ENCODE measurements around the gene PHF12. TPM values are rescaled to one million over a fixed set of nuclear protein-coding genes. Genes with fewer than 3 reads are reported as not detected.

Gene PHF12
- total RNA-seq, 6 experiments from 2014 or later = 26.4 to 33.6 (median 29.8) TPM

DNA sequence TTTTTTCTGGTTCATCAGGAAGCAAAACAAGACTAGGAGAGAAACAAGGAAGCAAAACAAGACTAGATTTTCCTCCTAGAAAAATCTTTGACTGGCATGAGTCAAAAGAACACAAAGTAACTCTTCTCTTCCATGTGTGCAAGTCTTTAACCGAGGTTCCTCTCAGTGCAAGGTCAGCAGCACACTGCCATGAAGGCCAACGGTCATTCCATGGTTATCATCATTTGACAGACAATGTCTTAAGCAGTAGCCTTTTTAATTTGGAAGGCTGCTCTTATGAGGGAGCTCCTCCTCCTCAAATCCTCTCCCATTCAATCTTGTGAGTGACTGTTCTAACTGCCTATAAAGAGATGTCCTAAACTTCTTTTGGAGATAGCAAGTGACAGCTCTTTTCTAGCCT is 33.0 kb downstream of the PHF12 start:
- Mint-ChIP-seq H3K27me3 (ENCODE audit: insufficient read depth) (no peaks in the 10 kb centered on the region), H3K9me3 (peaks cover 4% of the 10 kb centered on the region; the same call in 1 of the 2 replicates), H3K36me3 (ENCODE audit: low read depth) (peaks cover 66% of the 10 kb centered on the region), H3K4me1 (ENCODE audit: low read depth) (peaks cover 17% of the 10 kb centered on the region), H3K27ac (no peak overlapping the region), H3K4me3 (no peak overlapping the region)
- DNase-seq = no peak
- TF ChIP-seq, protein P1, sequence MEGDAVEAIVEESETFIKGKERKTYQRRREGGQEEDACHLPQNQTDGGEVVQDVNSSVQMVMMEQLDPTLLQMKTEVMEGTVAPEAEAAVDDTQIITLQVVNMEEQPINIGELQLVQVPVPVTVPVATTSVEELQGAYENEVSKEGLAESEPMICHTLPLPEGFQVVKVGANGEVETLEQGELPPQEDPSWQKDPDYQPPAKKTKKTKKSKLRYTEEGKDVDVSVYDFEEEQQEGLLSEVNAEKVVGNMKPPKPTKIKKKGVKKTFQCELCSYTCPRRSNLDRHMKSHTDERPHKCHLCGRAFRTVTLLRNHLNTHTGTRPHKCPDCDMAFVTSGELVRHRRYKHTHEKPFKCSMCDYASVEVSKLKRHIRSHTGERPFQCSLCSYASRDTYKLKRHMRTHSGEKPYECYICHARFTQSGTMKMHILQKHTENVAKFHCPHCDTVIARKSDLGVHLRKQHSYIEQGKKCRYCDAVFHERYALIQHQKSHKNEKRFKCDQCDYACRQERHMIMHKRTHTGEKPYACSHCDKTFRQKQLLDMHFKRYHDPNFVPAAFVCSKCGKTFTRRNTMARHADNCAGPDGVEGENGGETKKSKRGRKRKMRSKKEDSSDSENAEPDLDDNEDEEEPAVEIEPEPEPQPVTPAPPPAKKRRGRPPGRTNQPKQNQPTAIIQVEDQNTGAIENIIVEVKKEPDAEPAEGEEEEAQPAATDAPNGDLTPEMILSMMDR (IDR thresholded peaks at IDR 0.05) = no peak

DNA sequence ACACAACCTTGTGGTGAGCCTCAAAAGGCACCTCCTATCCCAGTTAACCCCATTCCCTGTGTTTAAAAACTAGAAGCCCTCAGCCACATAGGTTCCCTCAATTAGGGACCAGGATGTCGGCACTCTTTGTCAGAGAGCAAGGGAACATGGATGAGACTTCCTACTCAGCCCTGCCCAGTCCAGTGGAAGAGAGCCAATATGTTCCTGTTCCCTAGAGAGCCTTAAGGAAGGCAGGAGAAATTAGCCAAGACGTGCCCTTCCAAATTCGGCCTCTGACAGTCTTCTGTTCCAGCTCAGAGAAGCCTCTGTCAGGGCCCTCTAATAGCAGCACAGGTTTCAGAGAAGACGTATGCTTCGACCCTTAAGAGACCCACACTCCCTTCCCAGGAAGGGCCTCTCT is 33.9 kb downstream of the PHF12 start:
- Mint-ChIP-seq H3K27ac (peak overlapping the region; percentile 33; the same call in 1 of the 2 replicates), H3K27me3 (ENCODE audit: insufficient read depth) (no peaks in the 10 kb centered on the region; the same call in 1 of the 2 replicates), H3K9me3 (peaks cover 4% of the 10 kb centered on the region; the same call in 1 of the 2 replicates), H3K4me3 (no peak overlapping the region), H3K36me3 (ENCODE audit: low read depth) (peaks cover 59% of the 10 kb centered on the region), H3K4me1 (ENCODE audit: low read depth) (peaks cover 17% of the 10 kb centered on the region)
- TF ChIP-seq, protein P1 (IDR thresholded peaks at IDR 0.05) = no peak
- DNase-seq = no peak

DNA sequence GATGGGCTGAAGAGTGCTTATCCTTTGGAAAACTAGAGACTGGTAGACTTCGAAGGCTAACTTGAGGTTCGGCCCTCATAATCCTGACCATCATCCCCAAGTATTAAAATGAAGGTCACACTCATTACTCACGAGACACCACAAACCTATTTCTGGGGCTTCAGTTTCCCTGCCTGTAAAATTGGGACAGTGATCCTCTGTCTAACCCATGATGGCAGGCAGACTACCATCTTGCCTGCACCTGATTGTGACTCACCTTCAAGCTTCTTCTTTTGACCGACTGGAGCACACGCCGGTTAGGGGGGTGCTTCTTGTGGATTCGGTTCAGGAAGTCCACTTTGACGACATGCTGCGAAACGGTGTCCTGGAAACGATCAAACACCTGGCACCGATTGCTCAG is 34.3 kb downstream of the PHF12 start:
- Mint-ChIP-seq H3K9me3 (peaks cover 4% of the 10 kb centered on the region; the same call in 1 of the 2 replicates), H3K27me3 (ENCODE audit: insufficient read depth) (no peaks in the 10 kb centered on the region; the same call in 1 of the 2 replicates), H3K4me3 (no peak overlapping the region), H3K36me3 (ENCODE audit: low read depth) (peaks cover 58% of the 10 kb centered on the region), H3K4me1 (ENCODE audit: low read depth) (peaks cover 17% of the 10 kb centered on the region), H3K27ac (peak overlapping the region; percentile 33; the same call in 1 of the 2 replicates)
- TF ChIP-seq, protein P1 (IDR thresholded peaks at IDR 0.05) = no peak
- no peak for DNase-seq

DNA sequence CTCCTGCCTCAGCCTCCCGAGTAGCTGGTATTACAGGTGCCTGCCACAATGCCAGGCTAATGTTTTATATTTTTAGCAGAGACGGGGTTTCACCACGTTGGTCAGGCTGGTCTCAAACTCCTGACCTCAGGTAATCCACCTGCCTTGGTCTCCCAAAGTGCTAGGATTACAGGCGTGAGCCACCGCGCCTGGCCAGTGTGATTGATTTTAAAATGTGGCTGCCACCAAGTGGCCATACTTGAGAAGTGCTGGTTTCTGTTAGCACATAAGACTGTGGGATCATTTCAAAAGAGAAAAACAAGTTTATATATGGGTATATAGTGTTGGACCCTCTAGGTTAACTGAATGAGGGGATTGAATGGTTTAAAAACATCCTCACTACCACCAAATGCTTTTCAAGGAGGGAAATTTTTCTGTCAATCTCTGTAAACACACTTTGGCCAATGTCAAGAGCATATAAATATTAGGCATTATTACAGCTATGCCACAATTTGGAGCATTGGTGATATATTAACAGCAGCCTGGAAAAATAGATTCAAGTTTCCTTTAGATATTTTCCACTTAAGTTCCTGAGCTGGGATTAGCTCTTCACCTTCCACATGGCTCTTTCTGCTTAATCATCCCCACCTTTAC is 34.9 kb downstream of the PHF12 start:
- H3K9me3 Mint-ChIP-seq = peaks cover 4% of the 10 kb centered on the region; the same call in 1 of the 2 replicates
- TF ChIP-seq, protein P1 (IDR thresholded peaks at IDR 0.05) = peak; percentile 82
- H3K27ac Mint-ChIP-seq = peak overlapping the region; percentile 36; the same call in 1 of the 2 replicates
- DNase-seq = peak; percentile 15
- no peaks in the 10 kb centered on the region; the same call in 1 of the 2 replicates for H3K27me3 Mint-ChIP-seq (ENCODE audit: insufficient read depth)
- H3K4me1 Mint-ChIP-seq (ENCODE audit: low read depth) = peaks cover 13% of the 10 kb centered on the region
- no peak overlapping the region for H3K4me3 Mint-ChIP-seq
- peaks cover 52% of the 10 kb centered on the region for H3K36me3 Mint-ChIP-seq (ENCODE audit: low read depth)

DNA sequence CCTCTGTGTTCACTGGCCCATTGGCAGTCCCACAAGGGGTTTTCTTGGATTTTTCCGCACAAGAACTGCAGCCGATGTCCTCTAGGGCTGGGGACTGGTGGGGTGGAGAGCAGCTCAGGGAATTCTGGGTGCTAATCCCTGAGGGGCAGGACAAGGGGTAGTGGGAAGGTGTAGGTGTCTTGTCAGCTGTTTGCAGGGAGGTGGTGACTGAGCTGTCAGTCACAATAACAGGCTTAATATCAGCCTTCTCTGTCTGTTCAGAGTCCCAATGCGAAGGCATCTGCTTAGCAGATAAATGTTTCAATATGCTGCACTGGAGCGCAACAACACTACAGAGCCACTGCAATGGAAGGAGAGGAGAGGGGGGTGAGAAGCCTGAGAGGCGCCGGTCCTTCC is 38.4 kb downstream of the PHF12 start:
- Mint-ChIP-seq H3K4me1 (ENCODE audit: low read depth) (peaks cover 35% of the 10 kb centered on the region), H3K9me3 (peaks cover 4% of the 10 kb centered on the region; the same call in 1 of the 2 replicates), H3K27me3 (ENCODE audit: insufficient read depth) (no peaks in the 10 kb centered on the region; the same call in 1 of the 2 replicates), H3K4me3 (no peak overlapping the region), H3K36me3 (ENCODE audit: low read depth) (peaks cover 41% of the 10 kb centered on the region), H3K27ac (no peak overlapping the region)
- DNase-seq = no peak
- TF ChIP-seq, protein P1 (IDR thresholded peaks at IDR 0.05) = no peak
